Endothelial cell (in vitro differentiated cells): ENCODE results near the gene CASQ1. TPM values are rescaled to one million over a fixed set of nuclear protein-coding genes. Genes with fewer than 3 reads are reported as not detected.

ENCODE experiments used
- DNase-seq: peaks from one replicate; pipeline ENCODE4 v3.0.0; 2021; ENCODE audit warnings: low spot score
- H3K27ac Mint-ChIP-seq: one replicate; pipeline ENCODE4 v1.8.0; 2021; ENCODE audit warnings: mixed read lengths, inconsistent platforms; ENCODE audit not compliant: unreplicated experiment
- H3K27me3 Mint-ChIP-seq: one replicate; pipeline ENCODE4 v1.8.0; 2021; ENCODE audit warnings: mild to moderate bottlenecking, moderate library complexity, mixed read lengths, inconsistent platforms; ENCODE audit not compliant: unreplicated experiment
- H3K36me3 Mint-ChIP-seq: one replicate; pipeline ENCODE4 v1.8.0; 2021; ENCODE audit warnings: mild to moderate bottlenecking, low read depth, mixed read lengths, inconsistent platforms; ENCODE audit not compliant: unreplicated experiment
- H3K4me1 Mint-ChIP-seq: one replicate; pipeline ENCODE4 v1.8.0; 2021; ENCODE audit warnings: mild to moderate bottlenecking, mixed read lengths, inconsistent platforms; ENCODE audit not compliant: unreplicated experiment
- H3K4me3 Mint-ChIP-seq: one replicate; pipeline ENCODE4 v1.8.0; 2021; ENCODE audit warnings: mild to moderate bottlenecking, mixed read lengths, inconsistent platforms; ENCODE audit not compliant: unreplicated experiment
- H3K9me3 Mint-ChIP-seq: one replicate; pipeline ENCODE4 v1.8.0; 2021; ENCODE audit warnings: mixed read lengths, inconsistent platforms; ENCODE audit not compliant: unreplicated experiment
- CTCF ChIP-seq: fragments of 200-600 bp; sonication (generic); IDR thresholded peaks from one replicate; pipeline ENCODE4 v1.5.0; 2021; ENCODE audit warnings: antibody characterized with exemption; ENCODE audit not compliant: unreplicated experiment
- total RNA-seq: library from RNA; stranded (reverse); fragmentation: NEBNext Ultra II Directional; extraction: Animal tissue kit (Norgen Biotek cat#: 25700); gene quantifications from one replicate; pipeline ENCODE4 v1.2.1, GENCODE V29; 2021; ENCODE audit not compliant: unreplicated experiment

Gene CASQ1
- total RNA-seq, 1 donor from 2014 or later = not detected

- Mint-ChIP-seq H3K27ac (peak overlapping the region; percentile 78), H3K27me3 (peaks cover 13% of the 10 kb centered on the region), H3K4me3 (no peak overlapping the region), H3K36me3 (peaks cover 72% of the 10 kb centered on the region), H3K4me1 (peaks cover 86% of the 10 kb centered on the region), H3K9me3 (no peaks in the 10 kb centered on the region)
- no peak for TF ChIP-seq CTCF
- DNase-seq = no peak
These were observed 24.2 kb downstream of the CASQ1 start for GRCh38 chr1:160214481-160215140.

- peak overlapping the region; percentile 72 for H3K4me3 Mint-ChIP-seq
- TF ChIP-seq CTCF = no peak
- DNase-seq = no peak
- peaks cover 73% of the 10 kb centered on the region for H3K36me3 Mint-ChIP-seq
- no peaks in the 10 kb centered on the region for H3K9me3 Mint-ChIP-seq
- H3K4me1 Mint-ChIP-seq = peaks cover 69% of the 10 kb centered on the region
- peak overlapping the region; percentile 81 for H3K27ac Mint-ChIP-seq
- H3K27me3 Mint-ChIP-seq = peaks cover 9% of the 10 kb centered on the region
These were observed 25.9 kb downstream of the CASQ1 start for GRCh38 chr1:160216301-160216700.

GRCh38 chr1:160217481-160218051, 27.2 kb downstream of the CASQ1 start:
- H3K36me3 Mint-ChIP-seq = peaks cover 69% of the 10 kb centered on the region
- peaks cover 56% of the 10 kb centered on the region for H3K4me1 Mint-ChIP-seq
- H3K4me3 Mint-ChIP-seq = no peak overlapping the region
- H3K27me3 Mint-ChIP-seq = peaks cover 9% of the 10 kb centered on the region
- H3K9me3 Mint-ChIP-seq = no peaks in the 10 kb centered on the region
- no peak for DNase-seq
- H3K27ac Mint-ChIP-seq = peak overlapping the region; percentile 43
- no peak for TF ChIP-seq CTCF

GRCh38 chr1:160219062-160219929, 28.9 kb downstream of the CASQ1 start:
- peak overlapping the region; percentile 92 for H3K27ac Mint-ChIP-seq
- H3K9me3 Mint-ChIP-seq = no peaks in the 10 kb centered on the region
- peaks cover 41% of the 10 kb centered on the region for H3K4me1 Mint-ChIP-seq
- H3K4me3 Mint-ChIP-seq = peak overlapping the region; percentile 59
- H3K36me3 Mint-ChIP-seq = peaks cover 64% of the 10 kb centered on the region
- DNase-seq = peak; percentile 57
- no peak for TF ChIP-seq CTCF
- peaks cover 7% of the 10 kb centered on the region for H3K27me3 Mint-ChIP-seq
